Lower leg skin (tissue), 3 donors: ENCODE measurements around the gene NUP214.

Experiments used
- CTCF ChIP-seq, 3 donors: fragments of 450-650 bp; IDR thresholded peaks; one replicate each; pipeline ENCODE4 v1.5.1; 2016; ENCODE audit warnings: antibody characterized with exemption in 3 of 3, mild to moderate bottlenecking in 3 of 3, moderate library complexity in 2 of 3
- POLR2A ChIP-seq, 2 donors: fragments of 450-650 bp; IDR thresholded peaks; one replicate each; pipeline ENCODE4 v1.6.1; 2016 to 2017; ENCODE audit warnings: antibody characterized with exemption in 2 of 2, mild to moderate bottlenecking in 1 of 2, moderate library complexity in 1 of 2

GRCh38 chr9:131227959-131228460 lies 102.6 kb downstream of the NUP214 start:
- TF ChIP-seq CTCF (IDR thresholded peaks at IDR 0.05): no peak
- TF ChIP-seq POLR2A (IDR thresholded peaks at IDR 0.05): no peak
